ENCODE results near the gene URB2. TPM values are rescaled to one million over a fixed set of nuclear protein-coding genes. Genes with fewer than 3 reads are reported as not detected.

Gene URB2
- total RNA-seq, 1 experiment from 2014 or later: 19.7 TPM

DNA sequence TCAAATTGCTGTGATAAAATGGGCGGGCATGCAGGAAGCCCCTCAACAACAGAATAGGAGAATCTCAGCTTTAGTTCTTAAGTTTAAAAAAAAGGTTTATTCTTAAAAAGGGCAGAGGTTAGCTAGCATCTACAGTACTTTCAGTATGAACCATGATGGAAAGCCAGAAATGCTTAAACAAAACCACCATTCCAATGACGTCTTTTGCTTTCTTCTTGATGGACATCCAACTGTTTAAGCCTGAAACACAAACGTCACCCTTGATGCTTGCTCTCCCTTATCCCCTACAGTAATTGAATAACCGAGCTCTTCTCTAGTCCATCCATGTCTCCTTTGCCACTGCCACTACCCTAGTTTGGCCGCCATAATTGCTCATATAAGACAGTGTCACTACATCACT, 25.8 kb upstream of the URB2 start:
- TF ChIP-seq, protein P1, sequence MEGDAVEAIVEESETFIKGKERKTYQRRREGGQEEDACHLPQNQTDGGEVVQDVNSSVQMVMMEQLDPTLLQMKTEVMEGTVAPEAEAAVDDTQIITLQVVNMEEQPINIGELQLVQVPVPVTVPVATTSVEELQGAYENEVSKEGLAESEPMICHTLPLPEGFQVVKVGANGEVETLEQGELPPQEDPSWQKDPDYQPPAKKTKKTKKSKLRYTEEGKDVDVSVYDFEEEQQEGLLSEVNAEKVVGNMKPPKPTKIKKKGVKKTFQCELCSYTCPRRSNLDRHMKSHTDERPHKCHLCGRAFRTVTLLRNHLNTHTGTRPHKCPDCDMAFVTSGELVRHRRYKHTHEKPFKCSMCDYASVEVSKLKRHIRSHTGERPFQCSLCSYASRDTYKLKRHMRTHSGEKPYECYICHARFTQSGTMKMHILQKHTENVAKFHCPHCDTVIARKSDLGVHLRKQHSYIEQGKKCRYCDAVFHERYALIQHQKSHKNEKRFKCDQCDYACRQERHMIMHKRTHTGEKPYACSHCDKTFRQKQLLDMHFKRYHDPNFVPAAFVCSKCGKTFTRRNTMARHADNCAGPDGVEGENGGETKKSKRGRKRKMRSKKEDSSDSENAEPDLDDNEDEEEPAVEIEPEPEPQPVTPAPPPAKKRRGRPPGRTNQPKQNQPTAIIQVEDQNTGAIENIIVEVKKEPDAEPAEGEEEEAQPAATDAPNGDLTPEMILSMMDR (IDR thresholded peaks at IDR 0.05; ENCODE audit: insufficient read depth in 1 of 2, low read depth in 1 of 2, low read length in 1 of 2, severe bottlenecking in 1 of 2, unreplicated experiment in 1 of 2): no peak
- Mint-ChIP-seq H3K4me3 (ENCODE audit: unreplicated experiment) (no peak overlapping the region), H3K4me1 (ENCODE audit: low read depth, unreplicated experiment) (no peaks in the 10 kb centered on the region), H3K9me3 (ENCODE audit: unreplicated experiment) (no peaks in the 10 kb centered on the region), H3K36me3 (ENCODE audit: insufficient read depth, unreplicated experiment) (peaks cover 28% of the 10 kb centered on the region), H3K27ac (ENCODE audit: unreplicated experiment) (no peak overlapping the region), H3K27me3 (ENCODE audit: insufficient read depth, unreplicated experiment) (no peaks in the 10 kb centered on the region)
- intact Hi-C loops (cut with micrococcal nuclease; ENCODE audit: unreplicated experiment): no loop called here
- POLR2A ChIA-PET: no interaction called here
- CTCF ChIA-PET: no interaction called here
- H3K36me3 ChIP-seq (ENCODE audit: control insufficient read depth, insufficient read depth, low read length): no peaks in the 10 kb centered on the region; the same call in 1 of the 2 replicates
- no peak overlapping the region for H3K4me3 ChIP-seq (ENCODE audit: low read depth, low read length)
- H3K9me3 ChIP-seq: no peaks in the 10 kb centered on the region
- H3K27me3 ChIP-seq (replicated peaks; ENCODE audit: control insufficient read depth, insufficient read depth, low read length): no peaks in the 10 kb centered on the region
- no peak for DNase-seq
- BruUV-seq (replicated peaks): no TSS peak
- H3K4me1 ChIP-seq: no peaks in the 10 kb centered on the region

DNA sequence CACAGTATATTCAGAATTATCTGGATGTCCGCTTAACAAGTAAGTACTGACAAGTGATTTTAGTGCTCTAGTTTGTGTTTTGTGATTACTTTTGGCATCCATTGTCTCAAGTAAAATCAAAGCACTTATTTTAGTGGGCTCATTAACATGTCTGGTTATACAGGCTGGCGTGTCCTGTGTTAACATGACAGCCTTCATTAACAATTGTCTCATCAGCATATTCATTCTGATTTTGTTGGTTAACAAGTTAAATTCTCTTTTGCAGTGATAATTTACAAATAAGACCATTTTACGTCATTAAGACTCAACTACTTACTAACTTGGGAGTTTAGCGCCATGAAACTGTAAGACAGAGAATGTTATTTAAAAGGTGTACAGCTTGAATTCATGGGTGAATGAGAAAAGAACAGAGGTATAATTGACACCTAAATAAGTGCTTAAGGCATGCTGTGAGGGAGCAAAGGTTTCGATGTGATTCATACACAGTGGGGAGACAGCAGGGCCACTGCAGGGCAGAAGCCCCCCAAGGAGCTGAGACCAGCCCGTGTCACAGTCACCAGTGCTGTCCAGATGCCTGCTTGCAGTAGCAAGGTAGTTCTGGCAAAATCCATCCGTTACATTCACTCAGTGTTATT, 22.6 kb upstream of the URB2 start:
- Mint-ChIP-seq H3K27ac (ENCODE audit: unreplicated experiment) (no peak overlapping the region), H3K9me3 (ENCODE audit: unreplicated experiment) (no peaks in the 10 kb centered on the region), H3K4me1 (ENCODE audit: low read depth, unreplicated experiment) (no peaks in the 10 kb centered on the region), H3K4me3 (ENCODE audit: unreplicated experiment) (no peak overlapping the region), H3K36me3 (ENCODE audit: insufficient read depth, unreplicated experiment) (peaks cover 26% of the 10 kb centered on the region), H3K27me3 (ENCODE audit: insufficient read depth, unreplicated experiment) (no peaks in the 10 kb centered on the region)
- ChIA-PET POLR2A (no interaction called here), CTCF (no interaction called here)
- intact Hi-C loops (cut with micrococcal nuclease; ENCODE audit: unreplicated experiment): no loop called here
- DNase-seq: no peak
- BruUV-seq (replicated peaks): no TSS peak
- Histone ChIP-seq H3K36me3 (ENCODE audit: control insufficient read depth, insufficient read depth, low read length) (no peaks in the 10 kb centered on the region; the same call in 1 of the 2 replicates), H3K27me3 (replicated peaks; ENCODE audit: control insufficient read depth, insufficient read depth, low read length) (no peaks in the 10 kb centered on the region), H3K4me1 (no peaks in the 10 kb centered on the region), H3K4me3 (ENCODE audit: low read depth, low read length) (no peak overlapping the region), H3K9me3 (no peaks in the 10 kb centered on the region)
- TF ChIP-seq, protein P1 (IDR thresholded peaks at IDR 0.05; ENCODE audit: insufficient read depth in 1 of 2, low read depth in 1 of 2, low read length in 1 of 2, severe bottlenecking in 1 of 2, unreplicated experiment in 1 of 2): no peak

DNA sequence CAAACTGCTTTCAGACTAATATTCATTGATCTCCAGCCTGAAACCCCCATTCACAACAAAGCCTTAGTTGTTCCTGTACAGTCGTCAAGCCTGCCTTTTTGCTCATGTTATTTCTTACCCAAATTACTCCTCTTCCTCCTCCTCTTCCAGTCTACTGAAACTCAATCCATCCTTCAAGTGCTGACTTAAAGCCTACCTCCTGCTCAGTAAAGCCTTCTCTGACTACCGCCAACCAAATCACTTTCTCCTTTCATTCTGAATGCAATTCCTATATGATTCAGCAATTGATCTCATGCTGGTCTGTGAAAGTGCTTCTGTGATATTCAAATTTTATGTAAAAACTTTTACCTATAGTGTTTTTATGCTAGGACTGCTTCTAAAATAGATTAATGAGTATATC, 18.7 kb upstream of the URB2 start:
- CTCF ChIA-PET: no interaction called here
- Mint-ChIP-seq H3K9me3 (ENCODE audit: unreplicated experiment) (no peaks in the 10 kb centered on the region), H3K4me1 (ENCODE audit: low read depth, unreplicated experiment) (no peaks in the 10 kb centered on the region), H3K36me3 (ENCODE audit: insufficient read depth, unreplicated experiment) (peaks cover 29% of the 10 kb centered on the region), H3K27me3 (ENCODE audit: insufficient read depth, unreplicated experiment) (no peaks in the 10 kb centered on the region), H3K4me3 (ENCODE audit: unreplicated experiment) (no peak overlapping the region), H3K27ac (ENCODE audit: unreplicated experiment) (no peak overlapping the region)
- Histone ChIP-seq H3K9me3 (no peaks in the 10 kb centered on the region), H3K4me3 (ENCODE audit: low read depth, low read length) (no peak overlapping the region), H3K36me3 (ENCODE audit: control insufficient read depth, insufficient read depth, low read length) (no peaks in the 10 kb centered on the region; the same call in 1 of the 2 replicates), H3K27me3 (replicated peaks; ENCODE audit: control insufficient read depth, insufficient read depth, low read length) (no peaks in the 10 kb centered on the region), H3K4me1 (no peaks in the 10 kb centered on the region)
- no peak for DNase-seq
- no TSS peak for BruUV-seq (replicated peaks)
- TF ChIP-seq, protein P1 (IDR thresholded peaks at IDR 0.05; ENCODE audit: insufficient read depth in 1 of 2, low read depth in 1 of 2, low read length in 1 of 2, severe bottlenecking in 1 of 2, unreplicated experiment in 1 of 2): no peak
- POLR2A ChIA-PET: no interaction called here
- intact Hi-C loops (cut with micrococcal nuclease; ENCODE audit: unreplicated experiment): no loop called here
